ENCODE results near the gene P2RX6.

The P2RX6 gene

GRCh38 chr22:20993304-20994127, 21.4 kb upstream of the P2RX6 start:
- ATAC-seq: no peak
- no peak for TF ChIP-seq ESRRG (CRISPR knock-in tag; IDR thresholded peaks at IDR 0.05)
- no peak for TF ChIP-seq TOX (CRISPR knock-in tag; IDR thresholded peaks at IDR 0.05; ENCODE audit: borderline replicate concordance)
- no peak for TF ChIP-seq OSR1 (CRISPR knock-in tag; IDR thresholded peaks at IDR 0.05)
- TF ChIP-seq CSDC2 (CRISPR knock-in tag; IDR thresholded peaks at IDR 0.05): no peak
- TF ChIP-seq, protein P1, sequence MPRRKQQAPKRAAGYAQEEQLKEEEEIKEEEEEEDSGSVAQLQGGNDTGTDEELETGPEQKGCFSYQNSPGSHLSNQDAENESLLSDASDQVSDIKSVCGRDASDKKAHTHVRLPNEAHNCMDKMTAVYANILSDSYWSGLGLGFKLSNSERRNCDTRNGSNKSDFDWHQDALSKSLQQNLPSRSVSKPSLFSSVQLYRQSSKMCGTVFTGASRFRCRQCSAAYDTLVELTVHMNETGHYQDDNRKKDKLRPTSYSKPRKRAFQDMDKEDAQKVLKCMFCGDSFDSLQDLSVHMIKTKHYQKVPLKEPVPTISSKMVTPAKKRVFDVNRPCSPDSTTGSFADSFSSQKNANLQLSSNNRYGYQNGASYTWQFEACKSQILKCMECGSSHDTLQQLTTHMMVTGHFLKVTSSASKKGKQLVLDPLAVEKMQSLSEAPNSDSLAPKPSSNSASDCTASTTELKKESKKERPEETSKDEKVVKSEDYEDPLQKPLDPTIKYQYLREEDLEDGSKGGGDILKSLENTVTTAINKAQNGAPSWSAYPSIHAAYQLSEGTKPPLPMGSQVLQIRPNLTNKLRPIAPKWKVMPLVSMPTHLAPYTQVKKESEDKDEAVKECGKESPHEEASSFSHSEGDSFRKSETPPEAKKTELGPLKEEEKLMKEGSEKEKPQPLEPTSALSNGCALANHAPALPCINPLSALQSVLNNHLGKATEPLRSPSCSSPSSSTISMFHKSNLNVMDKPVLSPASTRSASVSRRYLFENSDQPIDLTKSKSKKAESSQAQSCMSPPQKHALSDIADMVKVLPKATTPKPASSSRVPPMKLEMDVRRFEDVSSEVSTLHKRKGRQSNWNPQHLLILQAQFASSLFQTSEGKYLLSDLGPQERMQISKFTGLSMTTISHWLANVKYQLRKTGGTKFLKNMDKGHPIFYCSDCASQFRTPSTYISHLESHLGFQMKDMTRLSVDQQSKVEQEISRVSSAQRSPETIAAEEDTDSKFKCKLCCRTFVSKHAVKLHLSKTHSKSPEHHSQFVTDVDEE (CRISPR knock-in tag; IDR thresholded peaks at IDR 0.05): no peak
- no peak for TF ChIP-seq ZNF565 (CRISPR knock-in tag; conservative IDR thresholded peaks at IDR 0.05; ENCODE audit: low read depth)

DNA sequence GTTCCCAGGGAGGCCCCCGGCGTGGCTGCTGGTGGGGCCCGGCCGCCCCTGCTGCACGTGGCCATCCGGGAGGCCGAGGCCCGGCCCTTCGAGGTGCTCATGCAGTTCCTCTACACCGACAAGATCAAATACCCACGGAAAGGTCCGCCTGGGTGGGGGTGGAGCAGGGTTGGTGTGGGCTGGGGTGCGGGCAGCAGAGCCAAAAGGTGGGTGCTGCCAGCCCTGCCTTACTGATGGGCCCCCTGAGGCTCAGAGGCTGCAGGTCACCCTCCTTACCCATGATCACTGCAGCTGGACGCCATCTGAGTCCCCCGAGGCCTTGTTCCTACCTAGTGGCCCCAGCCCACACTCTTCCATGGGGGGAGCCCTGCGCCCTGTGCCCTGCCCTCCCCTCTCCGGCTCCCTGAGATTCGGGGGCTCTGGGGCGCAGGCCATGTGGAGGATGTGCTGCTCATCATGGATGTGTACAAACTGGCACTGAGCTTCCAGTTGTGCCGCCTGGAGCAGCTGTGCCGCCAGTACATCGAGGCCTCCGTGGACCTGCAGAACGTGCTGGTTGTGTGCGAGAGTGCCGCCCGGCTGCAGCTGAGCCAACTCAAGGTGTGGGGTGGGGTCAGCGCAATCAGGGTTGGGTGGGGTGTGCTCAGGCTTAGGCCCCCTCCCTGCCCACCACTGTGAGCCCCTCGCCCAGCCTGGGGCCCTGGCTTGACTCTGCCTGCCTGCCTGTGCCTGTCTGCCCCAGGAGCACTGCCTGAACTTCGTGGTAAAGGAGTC, 20.6 kb upstream of the P2RX6 start:
- no peak for ATAC-seq
- TF ChIP-seq SNAI2 (CRISPR knock-in tag; IDR thresholded peaks at IDR 0.05): no peak
- no peak for TF ChIP-seq CSDC2 (CRISPR knock-in tag; IDR thresholded peaks at IDR 0.05)
- TF ChIP-seq TOX (CRISPR knock-in tag; IDR thresholded peaks at IDR 0.05; ENCODE audit: borderline replicate concordance): no peak
- TF ChIP-seq, protein P1 (CRISPR knock-in tag; IDR thresholded peaks at IDR 0.05): no peak
- TF ChIP-seq, protein P2, sequence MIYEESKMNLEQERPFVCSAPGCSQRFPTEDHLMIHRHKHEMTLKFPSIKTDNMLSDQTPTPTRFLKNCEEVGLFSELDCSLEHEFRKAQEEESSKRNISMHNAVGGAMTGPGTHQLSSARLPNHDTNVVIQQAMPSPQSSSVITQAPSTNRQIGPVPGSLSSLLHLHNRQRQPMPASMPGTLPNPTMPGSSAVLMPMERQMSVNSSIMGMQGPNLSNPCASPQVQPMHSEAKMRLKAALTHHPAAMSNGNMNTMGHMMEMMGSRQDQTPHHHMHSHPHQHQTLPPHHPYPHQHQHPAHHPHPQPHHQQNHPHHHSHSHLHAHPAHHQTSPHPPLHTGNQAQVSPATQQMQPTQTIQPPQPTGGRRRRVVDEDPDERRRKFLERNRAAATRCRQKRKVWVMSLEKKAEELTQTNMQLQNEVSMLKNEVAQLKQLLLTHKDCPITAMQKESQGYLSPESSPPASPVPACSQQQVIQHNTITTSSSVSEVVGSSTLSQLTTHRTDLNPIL (CRISPR knock-in tag; IDR thresholded peaks at IDR 0.05; ENCODE audit: low read depth): no peak
- no peak for TF ChIP-seq ARNTL (CRISPR knock-in tag; IDR thresholded peaks at IDR 0.05; ENCODE audit: borderline replicate concordance, low read depth)
- no peak for TF ChIP-seq ZFP30 (CRISPR knock-in tag; IDR thresholded peaks at IDR 0.05)
- TF ChIP-seq, protein P3, sequence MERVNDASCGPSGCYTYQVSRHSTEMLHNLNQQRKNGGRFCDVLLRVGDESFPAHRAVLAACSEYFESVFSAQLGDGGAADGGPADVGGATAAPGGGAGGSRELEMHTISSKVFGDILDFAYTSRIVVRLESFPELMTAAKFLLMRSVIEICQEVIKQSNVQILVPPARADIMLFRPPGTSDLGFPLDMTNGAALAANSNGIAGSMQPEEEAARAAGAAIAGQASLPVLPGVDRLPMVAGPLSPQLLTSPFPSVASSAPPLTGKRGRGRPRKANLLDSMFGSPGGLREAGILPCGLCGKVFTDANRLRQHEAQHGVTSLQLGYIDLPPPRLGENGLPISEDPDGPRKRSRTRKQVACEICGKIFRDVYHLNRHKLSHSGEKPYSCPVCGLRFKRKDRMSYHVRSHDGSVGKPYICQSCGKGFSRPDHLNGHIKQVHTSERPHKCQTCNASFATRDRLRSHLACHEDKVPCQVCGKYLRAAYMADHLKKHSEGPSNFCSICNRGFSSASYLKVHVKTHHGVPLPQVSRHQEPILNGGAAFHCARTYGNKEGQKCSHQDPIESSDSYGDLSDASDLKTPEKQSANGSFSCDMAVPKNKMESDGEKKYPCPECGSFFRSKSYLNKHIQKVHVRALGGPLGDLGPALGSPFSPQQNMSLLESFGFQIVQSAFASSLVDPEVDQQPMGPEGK (CRISPR knock-in tag; IDR thresholded peaks at IDR 0.05; ENCODE audit: borderline replicate concordance): no peak
- no peak for TF ChIP-seq RARB (CRISPR knock-in tag; IDR thresholded peaks at IDR 0.05)
- TF ChIP-seq OSR1 (CRISPR knock-in tag; IDR thresholded peaks at IDR 0.05): no peak
- TF ChIP-seq GLIS3 (CRISPR knock-in tag; IDR thresholded peaks at IDR 0.05): no peak
- no peak for TF ChIP-seq ZNF70 (CRISPR knock-in tag; IDR thresholded peaks at IDR 0.05)
- TF ChIP-seq ISL1 (CRISPR knock-in tag; IDR thresholded peaks at IDR 0.05): no peak
- TF ChIP-seq CSRNP3 (CRISPR knock-in tag; IDR thresholded peaks at IDR 0.05): no peak
- no peak for TF ChIP-seq TCF4 (CRISPR knock-in tag; IDR thresholded peaks at IDR 0.05; ENCODE audit: borderline replicate concordance)

GRCh38 chr22:20994902-20995241, 20.1 kb upstream of the P2RX6 start:
- no peak for ATAC-seq
- no peak for TF ChIP-seq PPARA (CRISPR knock-in tag; IDR thresholded peaks at IDR 0.05; ENCODE audit: borderline replicate concordance)
- no peak for TF ChIP-seq ZC3H10 (CRISPR knock-in tag; IDR thresholded peaks at IDR 0.05)
- no peak for TF ChIP-seq ARNTL (CRISPR knock-in tag; IDR thresholded peaks at IDR 0.05; ENCODE audit: borderline replicate concordance, low read depth)
- TF ChIP-seq, protein P4, sequence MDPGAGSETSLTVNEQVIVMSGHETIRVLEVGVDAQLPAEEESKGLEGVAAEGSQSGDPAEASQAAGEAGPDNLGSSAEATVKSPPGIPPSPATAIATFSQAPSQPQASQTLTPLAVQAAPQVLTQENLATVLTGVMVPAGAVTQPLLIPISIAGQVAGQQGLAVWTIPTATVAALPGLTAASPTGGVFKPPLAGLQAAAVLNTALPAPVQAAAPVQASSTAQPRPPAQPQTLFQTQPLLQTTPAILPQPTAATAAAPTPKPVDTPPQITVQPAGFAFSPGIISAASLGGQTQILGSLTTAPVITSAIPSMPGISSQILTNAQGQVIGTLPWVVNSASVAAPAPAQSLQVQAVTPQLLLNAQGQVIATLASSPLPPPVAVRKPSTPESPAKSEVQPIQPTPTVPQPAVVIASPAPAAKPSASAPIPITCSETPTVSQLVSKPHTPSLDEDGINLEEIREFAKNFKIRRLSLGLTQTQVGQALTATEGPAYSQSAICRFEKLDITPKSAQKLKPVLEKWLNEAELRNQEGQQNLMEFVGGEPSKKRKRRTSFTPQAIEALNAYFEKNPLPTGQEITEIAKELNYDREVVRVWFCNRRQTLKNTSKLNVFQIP (CRISPR knock-in tag; IDR thresholded peaks at IDR 0.05; ENCODE audit: borderline replicate concordance, low read depth): no peak
- no peak for TF ChIP-seq ZFP3 (CRISPR knock-in tag; IDR thresholded peaks at IDR 0.05)

Measured in SK-N-SH treated with all-trans-retinoic acid at 6 μM for 48 hours (cell line).